HG03280 (cell line): Measurements from ENCODE around the gene STT3A.

Experiments used
- ATAC-seq: cut with Tn5 transposase; IDR thresholded peaks from one replicate; pipeline ENCODE4 v1.9.1; 2021; ENCODE audit warnings: mild to moderate bottlenecking, moderate library complexity; ENCODE audit not compliant: unreplicated experiment

STT3A gene

DNA sequence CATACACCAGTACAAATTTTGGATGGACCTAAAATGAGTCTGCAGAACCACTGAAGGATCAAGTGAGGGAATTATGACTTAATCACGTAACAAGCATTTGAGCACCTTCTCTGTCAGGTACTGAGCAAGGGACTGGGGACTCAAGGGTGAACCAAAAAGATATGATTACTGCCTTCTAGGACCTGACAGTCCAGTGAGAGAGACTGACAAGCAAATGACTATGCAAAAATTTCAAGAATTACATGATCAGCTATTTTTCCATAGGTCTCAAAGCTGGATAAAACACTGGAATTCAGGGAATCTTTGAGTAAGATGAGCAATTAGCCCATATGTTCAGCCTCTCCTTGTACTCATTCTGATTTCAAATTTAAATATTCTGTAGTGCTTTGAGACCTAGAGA, 5.2 kb upstream of the STT3A start:
- ATAC-seq: no peak

DNA sequence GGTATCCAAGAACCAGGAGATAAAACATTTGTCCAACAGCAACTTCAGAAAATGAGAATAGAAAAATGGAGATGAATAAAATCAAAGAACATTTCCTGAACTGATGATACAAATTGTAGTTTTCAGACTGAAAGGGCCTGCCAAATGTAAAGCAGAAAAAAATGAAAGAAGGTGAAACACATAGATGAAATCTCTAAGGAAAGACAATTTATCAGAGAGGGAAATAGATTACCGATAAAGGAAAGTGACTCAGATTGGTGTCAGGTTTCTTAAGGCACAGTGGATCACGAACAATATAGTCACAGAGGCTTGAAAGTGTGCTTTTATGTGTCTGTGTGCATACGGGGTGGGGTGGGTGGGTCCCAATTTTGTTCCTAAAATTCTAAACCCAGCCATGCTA, 4.1 kb upstream of the STT3A start:
- no peak for ATAC-seq

DNA sequence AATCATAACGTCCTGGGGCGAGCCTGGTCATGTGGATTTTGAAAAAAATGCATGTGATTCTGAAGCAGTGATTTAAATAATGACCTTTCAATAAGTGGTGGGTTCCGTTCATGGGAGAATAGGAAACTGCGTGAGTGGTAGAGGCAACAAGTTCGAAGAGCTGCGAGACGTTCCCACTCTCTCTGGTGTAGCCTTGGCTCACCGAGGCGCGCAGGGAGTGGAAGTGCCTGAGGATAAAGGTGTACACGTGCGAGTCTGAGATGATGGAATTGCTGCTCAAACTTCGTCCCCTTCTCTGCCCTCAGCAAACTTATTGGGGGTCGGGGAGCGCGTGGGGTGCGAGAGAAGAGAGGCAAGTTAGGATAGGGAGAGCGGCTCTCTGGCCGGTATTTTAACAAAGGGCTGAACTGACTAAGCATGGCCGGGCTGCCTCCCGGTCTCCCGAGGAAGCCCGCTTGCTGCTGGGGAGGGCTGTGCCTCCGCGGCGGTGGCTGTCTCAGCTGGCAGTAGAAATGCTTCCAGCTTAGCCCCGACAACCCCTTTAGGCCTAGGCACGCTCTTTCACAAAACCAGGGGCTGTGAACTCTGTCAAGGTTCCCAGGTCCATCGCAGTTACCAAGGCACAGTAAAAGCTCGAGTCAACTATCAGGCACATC, 875 bp upstream of the STT3A start:
- peak; percentile 16 for ATAC-seq

DNA sequence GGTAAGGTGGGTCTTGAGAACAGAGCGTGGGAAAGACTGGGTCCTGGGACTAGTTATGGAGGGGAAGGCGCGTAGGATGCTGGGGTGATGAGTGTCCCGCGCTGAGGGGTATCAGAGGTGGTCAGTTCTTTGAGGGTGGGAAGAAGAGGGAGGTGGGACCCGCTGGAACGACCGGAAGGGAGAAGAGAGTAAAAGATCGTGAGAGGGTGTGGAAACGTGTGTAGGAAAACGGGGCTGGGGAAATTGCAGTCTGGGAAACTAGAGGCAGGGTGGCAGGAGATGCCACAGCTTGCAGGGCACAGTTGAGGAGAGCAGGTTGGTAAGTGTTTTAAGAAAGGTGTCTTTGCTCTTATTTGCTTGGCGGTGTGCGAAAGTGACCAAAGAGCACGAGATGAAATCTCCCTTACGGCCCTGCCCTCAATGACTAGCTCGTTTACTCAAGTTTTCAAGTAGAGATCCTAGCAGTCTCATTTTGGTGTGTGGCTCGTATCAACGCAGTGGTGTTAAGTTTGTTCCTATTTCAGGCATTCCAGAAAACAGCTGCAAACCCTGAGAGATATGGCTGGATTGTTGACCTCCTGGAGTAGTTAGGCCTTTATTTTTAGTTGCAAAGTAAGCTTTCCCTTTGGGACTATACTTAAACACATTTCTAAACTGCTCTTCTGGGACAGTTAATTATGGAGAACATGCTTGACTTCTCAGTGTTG, 615 bp downstream of the STT3A start:
- ATAC-seq: no peak

DNA sequence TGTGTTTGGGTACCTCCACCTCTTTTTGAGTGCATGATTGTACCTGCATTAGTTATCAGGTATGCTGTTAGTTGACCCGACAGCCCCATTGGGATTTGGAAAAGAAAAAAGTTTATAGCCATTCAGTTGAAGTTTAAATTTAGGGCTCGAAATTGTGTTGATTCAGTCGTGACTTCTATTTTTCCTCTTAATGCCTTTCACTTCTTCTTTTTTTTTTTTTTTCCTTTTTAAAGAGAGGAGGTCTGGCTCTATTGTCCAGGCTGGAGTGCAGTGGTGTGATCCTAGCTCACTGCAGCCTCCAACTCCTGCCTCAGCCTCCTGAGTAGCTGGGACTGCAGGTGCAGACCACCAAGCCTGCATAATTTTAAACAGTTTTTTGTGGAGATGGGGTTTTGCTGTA, 2.3 kb downstream of the STT3A start:
- ATAC-seq: no peak

DNA sequence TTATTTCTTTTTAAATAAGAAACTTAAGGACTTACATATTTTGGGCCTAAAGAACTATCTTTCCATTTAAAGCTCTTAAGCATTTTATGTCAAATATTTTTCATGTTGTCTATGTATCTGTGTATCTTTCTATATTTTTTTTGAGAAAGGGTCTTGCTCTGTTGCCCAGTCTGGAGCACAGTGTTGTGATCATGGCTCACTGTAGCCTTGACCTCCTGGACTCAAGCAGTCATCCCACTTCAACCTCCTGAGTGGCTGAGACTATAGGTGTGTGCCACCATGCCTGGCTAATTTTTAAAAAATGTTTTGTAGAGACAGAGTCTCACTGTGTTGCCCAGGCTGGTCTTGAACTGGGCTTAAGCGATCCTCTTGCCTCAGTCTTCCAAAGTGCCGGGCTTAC, 8.0 kb downstream of the STT3A start:
- ATAC-seq: no peak

DNA sequence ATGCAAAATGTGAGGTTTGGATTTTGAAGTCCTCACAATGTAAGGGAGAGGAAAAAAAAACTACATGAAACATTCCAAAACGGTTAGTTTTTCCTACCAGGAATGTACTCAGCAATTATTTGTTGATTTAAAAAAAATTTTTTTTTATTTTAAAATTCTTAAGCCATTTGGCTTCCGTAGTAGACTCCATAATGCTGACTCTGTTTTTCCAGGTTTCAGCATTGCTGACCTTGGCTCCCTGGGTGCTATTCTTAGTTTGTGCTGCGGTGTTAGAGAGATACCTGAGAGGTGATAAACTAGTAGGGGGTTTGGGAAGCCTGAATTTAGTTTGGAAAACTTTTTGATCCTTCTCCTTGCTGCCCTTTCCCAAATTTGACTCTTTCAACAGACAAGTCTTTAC, 10.6 kb downstream of the STT3A start:
- ATAC-seq: no peak

DNA sequence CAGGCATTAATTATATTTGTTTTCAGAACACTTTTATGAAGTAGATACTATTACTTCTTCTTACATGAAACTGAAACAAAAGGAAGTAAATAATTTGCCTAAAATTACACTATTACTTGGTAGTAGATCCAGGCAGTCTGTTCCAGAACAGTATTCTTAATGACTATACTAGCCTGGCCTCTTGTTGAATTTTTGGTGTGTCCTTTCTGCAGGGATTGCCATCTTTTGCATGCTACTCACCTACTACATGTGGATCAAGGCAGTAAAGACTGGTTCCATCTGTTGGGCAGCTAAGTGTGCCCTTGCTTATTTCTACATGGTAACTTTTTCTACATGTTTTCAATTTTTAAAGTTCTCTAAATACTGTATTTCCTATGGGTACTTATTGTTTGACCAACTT, 12.8 kb downstream of the STT3A start:
- ATAC-seq: no peak

DNA sequence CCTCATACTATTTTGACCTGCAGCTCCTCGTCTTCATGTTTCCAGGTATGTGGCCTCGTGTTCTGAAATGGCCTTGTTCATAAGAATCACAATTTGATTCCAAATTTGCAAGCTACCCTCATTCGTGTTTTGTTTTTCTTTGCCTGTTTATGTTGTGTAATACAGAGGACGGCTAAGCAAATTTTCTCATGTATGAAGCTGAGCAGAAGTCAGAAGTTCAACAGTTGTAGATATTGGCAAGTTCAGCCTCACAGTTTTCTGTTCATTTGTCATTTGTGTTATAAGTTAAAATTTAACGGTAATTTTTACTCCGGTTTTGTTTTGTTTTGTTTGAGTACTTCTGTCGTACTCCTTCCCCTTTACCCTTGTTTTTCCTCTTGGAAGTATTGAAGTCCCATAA, 16.9 kb downstream of the STT3A start:
- ATAC-seq: no peak

DNA sequence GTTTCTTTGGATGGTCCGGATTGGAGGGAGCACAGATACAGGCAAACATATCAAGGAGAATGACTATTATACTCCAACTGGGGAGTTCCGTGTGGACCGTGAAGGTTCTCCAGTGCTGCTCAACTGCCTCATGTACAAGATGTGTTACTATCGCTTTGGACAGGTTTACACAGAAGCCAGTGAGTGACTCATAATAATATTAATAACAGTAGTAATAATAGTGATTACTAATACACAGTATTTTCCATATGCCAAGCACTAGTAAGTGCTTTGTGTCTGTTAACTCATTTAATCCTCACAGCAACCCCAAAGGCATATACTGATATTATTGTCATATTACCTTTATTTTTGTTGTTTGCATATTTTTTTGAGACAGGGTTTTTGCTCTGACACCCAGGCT, 25.7 kb downstream of the STT3A start:
- no peak for ATAC-seq

DNA sequence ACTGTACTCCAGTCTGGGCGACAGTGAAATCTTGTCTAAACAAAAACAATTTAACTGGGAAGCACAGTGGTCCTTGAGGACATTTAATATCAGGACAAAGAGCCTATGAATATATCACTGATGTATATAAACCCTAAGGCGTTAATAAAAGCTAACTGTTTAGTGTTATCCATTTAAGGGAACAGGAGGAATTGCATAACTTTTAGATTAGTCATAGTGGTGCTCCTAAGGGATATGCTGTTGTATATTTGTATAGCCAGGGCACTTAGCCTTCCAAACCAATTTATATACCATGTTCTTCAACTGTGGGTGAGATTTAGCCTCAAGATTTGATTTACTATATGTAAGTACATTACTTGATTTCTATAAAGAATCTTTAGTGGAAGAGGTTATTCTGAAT, 29.3 kb downstream of the STT3A start:
- no peak for ATAC-seq

DNA sequence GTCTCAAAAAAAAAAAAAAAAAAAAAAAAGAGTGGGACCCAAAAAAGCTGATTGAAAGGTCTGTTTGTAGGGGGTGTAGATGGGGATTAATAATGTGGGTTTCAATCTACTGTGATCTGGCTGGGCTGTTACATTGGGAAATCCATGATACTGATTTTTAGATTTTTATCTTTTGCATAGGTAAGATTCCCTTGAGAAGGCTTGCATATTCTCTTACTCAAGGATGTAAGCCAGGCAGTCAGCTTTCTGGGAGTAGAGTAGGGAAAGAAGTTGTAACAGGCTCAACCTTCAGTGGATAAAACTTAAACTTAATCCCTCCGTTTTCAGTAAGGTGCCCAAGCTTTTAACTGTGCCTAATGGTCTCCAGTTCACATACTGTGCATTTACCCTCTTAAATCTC, 30.4 kb downstream of the STT3A start:
- ATAC-seq: no peak

DNA sequence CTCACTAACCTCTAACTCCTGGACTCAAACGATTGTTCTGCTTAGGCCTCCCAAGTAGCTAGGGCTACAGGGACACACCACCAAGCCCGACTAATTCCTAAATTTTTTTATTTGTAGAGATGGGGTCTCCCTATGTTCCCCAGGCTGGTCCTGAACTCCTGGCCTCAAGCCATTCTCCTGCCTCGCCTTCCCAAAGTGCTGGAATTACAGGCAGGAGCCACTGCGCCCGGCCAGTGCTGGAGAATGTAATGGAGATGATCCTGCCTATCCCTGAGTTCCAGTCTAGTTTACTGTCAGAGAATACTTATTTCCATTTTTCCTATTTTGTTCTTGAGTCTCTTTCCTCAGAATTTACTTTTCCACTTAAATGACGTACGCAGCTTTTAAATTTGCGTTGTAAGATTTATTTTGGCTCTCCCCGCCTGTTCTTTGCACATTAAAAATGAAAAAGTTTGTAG, 32.1 kb downstream of the STT3A start, which contains the start of gene CHEK1:
TSS of gene CHEK1 (plus strand) at position 408 of the 458 bp plus-strand sequence. CDS start 1,606 bp downstream, outside the sequence.
- ATAC-seq: no peak

DNA sequence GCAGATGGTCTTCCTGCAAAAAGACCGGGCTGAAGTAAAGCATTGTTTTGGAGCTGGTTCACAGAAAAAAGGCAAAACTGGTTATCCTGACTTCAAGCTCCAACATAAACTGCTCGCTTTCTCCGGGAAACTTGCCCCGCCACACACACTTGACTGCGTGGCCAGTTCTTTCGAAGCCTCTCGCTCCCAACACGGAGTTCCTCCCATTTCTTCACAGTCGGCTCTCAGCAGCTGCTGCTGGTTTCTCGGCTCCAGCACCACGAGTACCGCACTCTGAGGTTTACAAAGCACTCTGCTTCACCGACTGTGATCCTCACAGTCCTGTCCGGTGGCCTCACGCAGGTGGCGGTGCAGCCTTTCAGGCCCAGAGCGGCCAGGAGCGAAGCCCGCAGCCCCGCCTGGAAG, 32.6 kb downstream of the STT3A start:
- ATAC-seq: no peak

DNA sequence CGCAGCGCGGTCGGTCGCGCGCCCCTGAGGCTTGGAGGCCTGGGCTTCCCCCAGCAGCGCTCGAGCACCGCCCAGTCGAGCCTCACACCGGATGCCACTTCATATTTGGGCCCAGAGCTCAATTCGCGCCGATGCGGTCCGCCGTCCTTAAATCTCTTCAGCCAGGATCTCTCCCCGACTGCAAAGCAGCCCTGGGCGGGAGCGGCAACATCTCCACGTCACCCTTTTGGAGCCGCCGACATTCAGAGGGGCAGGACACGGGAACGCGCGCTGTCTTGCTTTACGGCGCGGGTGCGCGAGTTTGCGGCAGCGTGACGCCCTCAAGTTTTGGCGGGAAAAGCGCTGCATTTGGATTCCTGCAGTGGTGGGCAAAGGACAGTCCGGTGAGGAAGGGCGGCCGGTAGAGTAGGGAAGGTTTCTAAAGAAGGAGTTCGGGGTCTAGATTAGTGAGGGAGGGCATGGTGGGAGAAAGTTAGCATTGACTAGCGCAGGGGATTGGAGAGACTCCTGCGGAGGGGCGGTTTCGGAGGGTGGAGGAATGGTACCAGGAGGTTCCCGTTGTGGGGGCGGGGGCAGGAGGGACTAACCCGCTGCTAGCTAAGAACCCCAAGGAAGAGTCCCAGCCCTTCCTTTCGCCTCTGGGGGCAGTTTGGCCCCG, 33.1 kb downstream of the STT3A start:
- ATAC-seq: peak; percentile 85

DNA sequence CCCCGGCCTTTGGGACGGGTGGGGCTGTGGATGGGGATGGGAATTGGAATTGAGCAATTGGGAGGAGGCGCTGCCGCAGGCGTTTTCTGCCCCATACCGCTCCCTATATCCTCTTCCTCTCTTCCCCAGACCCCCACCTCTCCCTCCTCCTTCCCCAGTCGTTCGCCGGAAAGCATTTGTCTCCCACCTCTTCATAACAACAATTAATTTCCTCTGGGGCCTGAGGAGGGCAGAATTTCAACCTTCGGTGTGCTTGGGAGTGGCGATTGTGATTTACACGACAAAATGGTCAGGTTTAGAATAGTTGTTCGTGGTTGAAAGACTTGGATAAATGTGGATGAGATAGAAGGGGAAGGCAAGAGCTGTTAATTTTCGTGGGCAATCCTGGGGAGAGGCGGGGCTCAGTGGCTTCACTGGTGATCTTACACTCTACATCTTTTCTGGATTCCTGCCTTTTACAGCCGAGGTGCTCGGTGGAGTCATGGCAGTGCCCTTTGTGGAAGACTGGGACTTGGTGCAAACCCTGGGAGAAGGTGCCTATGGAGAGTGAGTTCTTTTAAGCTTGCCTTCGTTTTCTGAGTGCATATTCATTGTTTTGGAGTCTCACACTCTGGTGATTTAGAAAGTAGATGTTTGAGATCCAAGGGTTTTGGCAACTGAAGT, 33.8 kb downstream of the STT3A start:
- ATAC-seq: peak; percentile 33

DNA sequence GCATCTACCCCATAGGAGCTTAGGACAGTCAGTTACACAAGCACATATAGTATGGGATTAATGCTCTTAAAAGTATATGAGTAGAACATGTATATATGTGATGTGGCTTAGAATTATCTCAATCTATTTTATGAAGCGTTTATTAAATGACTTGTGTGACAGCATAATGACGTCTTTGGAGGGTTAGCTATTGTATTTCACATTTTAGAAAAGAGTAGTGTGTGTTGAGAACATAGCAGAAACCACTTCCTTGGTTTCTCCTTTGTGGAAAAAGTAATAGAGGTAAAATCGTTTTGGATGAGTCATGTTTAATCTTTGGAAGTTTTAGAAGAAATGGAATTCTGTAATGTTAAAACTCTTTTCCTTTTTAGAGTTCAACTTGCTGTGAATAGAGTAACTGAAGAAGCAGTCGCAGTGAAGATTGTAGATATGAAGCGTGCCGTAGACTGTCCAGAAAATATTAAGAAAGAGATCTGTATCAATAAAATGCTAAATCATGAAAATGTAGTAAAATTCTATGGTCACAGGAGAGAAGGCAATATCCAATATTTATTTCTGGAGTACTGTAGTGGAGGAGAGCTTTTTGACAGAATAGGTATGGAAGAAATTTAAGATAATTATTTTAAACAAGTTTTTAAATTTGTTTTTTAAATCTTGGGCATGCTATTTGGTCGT, 34.7 kb downstream of the STT3A start:
- no peak for ATAC-seq

DNA sequence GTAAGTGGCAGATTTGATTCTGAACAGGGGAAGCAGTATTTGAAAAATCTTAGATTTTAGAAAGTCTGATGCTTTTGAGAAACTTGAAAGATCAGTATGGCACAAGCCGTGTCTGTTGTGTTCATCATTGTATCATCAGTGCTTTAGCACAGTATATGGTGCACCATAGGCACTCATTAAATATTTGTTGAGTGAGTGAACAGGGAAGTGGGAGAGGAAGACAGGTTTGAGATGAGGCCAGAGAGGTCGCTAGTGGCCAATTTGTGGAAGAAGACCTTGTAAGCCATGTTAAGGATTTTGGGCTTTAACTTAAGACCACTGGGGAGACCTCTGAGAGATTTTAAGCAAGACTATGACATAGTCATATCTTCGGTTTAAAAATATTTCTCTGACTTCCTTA, 45.2 kb downstream of the STT3A start:
- no peak for ATAC-seq

DNA sequence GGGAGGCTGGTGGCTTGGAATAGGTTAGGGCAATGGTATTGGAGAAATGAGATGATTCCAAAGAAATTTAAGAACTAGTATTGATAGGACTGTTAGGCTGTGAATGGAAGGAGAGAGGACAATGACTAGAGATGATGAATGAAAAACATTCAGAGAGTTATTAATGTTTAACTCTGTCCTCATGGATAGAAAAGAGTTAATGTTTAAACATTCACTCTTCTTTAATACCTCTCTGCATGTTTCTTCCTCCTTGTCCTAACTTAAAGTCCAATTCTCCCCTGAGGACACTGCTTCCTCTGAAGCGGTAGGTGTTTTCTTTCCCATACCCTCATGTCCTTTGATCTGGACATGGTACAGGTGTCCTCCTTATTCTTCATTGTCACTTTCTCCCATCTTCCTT, 45.7 kb downstream of the STT3A start:
- ATAC-seq: no peak

DNA sequence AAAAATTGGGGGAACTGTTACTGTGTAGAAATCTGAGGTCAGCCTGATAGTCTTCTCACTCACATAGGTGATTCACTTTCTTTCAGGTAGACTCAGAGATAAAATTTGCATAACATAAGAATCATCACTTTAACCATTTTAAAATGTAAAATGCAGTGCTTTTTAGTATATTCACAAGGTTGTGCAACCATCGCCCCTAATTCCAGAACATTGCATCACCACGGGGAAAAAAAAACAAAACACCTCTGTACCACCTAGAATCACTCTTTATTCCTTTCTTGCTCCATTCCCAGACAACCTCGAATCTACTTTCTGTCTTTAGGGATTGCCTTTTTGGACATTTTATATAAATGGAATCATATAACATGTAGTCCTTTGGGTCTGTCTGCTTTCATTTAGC, 53.2 kb downstream of the STT3A start:
- ATAC-seq: no peak
